Ramos (cell line): ENCODE results near the gene INSYN1.

ENCODE experiments used
- in situ Hi-C: fragments of 300-500 bp; cut with MboI; formaldehyde crosslinking; loops from one replicate; pipeline ENCODE4 v1.14.3; 2022; ENCODE audit warnings: low sequenced_read_pairs; ENCODE audit not compliant: unreplicated experiment

The INSYN1 gene

DNA sequence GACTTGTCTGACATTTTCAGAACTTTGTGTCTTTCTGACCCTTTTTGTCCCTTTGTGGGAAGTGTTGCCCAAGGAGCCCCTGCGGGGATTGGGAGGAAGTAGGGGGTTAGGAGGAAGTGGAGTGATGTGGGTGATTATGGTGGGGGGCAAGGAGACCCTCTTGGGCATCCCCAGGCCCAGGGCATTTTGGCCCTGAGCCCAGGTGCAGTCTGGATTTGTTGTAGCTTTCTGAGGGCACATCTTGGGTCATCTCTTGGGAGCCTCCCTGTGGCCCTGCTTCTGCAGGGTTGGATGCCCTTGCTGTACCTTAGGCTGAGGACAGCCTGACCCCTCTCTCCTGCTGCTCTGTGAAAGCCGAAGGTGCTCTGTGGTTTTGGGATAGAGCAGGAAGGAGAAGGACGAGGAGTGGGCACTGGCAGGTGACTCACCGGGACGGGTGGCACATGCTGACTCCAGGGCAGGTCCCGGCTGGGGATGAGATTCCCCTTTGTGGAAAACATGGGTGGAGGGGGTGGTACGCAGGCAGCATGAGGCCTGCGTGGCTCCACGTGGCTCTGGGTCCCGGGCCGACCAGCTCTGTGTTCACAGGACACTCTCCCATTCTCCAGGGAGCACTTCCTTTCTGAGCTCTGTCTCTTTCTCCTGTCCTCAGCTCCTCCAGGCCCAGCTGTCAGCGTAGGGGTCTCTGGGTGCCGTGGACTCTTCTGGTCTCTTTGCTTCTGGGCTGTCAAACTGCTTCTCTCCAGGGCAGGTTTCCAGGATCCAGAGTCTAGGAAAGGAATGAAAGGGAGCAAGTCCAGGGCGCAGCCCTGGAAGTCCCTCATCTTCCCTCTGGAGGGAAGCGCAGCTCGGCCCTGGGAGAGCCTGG, 57.1 kb downstream of the INSYN1 start:
- in situ Hi-C loops = no loop called here

DNA sequence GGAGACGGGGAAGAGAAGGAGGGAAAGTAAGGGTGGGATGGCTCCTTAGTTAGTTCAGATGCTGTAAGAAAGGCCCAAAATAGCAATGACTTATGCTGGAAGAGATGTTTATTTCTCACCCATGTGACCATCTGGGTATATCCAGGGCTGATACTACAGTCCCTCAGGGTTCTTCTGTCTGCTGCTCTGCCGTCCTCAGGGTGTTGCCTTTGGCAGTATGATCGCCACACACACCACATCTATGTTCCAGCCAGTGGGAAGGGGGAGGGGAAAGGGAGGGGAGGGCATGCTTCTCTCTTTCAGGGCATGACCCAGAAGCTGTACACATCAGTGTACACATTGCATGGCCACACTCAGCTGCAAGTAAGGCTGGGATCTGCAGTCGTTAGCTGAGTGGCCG, 58.7 kb downstream of the INSYN1 start:
- in situ Hi-C loops = no loop called here

DNA sequence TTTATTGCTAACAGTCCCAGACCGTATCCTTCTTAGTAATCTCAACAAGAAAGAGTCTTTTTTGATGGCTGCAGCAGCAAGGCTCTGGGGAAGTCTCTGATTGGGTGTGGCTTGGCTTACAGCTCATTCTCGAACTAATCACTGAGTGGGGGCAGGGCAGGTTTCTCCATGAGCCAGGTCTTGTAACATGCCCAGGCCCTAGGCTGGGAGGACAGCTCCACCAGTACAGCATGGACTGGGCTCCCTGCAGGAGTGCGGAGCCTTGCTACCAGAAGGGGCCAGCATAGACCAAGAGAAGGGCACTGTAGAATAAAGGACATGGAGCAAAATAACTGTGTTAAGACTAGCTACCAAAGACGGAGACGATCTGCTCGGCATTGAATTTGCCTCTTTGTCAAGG, 61.8 kb downstream of the INSYN1 start:
- in situ Hi-C loops = no loop called here

DNA sequence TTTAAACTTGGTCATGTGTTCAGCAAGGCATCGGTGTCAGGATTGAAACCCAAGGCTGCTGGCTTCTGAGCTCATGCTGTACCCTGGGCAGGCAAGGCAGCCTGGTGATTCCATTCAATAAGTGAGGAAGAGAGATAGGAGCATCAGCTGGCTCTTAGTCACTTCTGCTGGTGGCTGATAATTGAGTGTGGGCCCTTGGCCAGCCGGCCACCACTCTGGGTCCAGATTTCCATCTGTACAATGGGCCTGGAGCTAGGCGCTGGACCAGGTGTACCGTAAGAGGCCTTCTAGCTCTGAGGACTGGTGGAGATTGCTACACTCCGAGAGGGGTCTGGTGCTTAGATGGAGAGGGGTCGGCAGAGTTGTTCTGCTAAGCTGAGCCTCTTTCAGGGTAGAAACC, 64.7 kb downstream of the INSYN1 start:
- in situ Hi-C loops = no loop called here

DNA sequence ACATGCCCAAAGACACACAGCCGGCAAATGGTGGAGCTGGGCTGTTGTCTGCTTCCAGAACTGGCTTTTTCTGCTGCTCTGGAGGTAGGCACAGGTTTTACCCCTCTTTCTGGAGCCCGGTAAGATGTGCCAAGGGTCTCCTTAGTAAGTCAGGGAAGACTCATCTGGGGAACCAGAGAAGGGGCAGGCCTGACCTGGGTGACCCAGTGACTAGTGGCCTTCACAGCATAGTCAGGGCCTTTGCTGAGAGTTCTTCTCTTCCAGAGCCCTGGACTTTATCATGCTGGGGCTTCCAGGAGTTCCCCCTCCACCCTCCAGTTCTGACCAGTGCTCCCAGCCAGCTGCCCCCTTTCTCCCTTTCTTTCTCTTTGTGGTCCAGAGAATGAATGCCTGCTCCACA, 65.8 kb downstream of the INSYN1 start:
- in situ Hi-C loops = no loop called here

DNA sequence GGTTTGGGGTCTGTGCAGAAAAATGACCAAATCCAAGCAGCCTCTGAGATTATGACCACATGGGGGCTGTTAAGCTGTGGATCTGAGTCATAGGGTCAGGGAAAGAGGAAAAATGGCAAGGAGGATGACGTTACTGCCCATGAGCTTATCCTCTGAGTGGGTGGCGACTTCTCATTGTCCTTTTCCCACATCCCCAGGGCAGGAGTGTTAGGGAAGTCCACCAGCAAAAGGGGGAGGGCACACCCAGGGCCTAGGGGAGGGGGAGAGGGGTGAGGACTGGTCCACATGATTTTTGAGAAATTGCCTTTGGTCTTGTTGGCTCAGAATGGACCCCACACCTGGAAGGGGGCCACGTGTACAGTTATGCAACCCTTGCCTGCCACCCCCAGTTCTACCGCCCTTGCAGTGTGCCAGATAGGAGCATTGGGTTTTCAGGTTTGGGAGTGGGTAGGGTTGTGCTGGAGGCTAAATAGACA, 66.3 kb downstream of the INSYN1 start:
- in situ Hi-C loops = no loop called here

DNA sequence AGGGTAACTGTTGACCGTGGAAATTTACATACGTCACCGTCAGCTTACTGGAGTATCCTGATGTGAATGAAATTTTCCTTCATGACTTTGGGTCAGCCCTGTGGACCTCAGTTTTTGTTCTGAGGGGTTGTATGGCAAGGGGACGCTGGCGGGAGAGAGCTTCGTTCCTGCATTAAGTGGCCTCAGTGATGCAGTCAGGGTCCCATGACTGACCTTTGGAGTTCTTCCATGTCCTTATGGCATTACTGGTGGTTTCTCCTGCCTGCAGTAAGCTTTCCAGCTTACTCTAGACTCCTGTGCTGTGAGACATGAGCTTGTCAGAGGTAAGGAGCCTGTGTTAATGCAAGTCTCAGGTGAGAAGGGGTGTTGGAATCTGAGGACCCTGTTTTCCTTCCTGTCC, 67.2 kb downstream of the INSYN1 start:
- in situ Hi-C loops = no loop called here
